Measurements from ENCODE around the gene CNP.

DNA sequence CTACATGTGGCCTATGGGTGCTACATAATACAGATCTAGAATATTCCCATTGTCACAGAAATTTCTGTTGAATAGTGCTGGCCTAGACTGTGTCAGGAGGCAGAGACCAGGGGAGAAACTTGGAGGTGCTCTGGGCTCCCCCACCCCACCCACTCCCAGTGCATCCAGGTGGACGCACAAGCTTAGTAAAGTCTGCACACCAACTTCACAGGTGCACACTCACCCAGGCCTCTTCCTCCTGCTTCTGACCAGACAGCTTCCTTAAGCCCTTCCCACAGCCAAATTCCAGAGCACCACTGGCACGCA lies 7.6 kb upstream of the CNP start:
- no peak for TF ChIP-seq CTCF (IDR thresholded peaks at IDR 0.05; ENCODE audit: control extremely low read depth in 1 of 3, insufficient read depth in 1 of 3, low read depth in 1 of 3, low read length in 3 of 3)
- TF ChIP-seq POLR2AphosphoS5 (IDR thresholded peaks at IDR 0.05; ENCODE audit: low read depth, low read length): no peak
- TF ChIP-seq ZNF274 (IDR thresholded peaks at IDR 0.05; ENCODE audit: borderline replicate concordance, extremely low read depth, low read length): no peak
- TF ChIP-seq SP1 (IDR thresholded peaks at IDR 0.05; ENCODE audit: low read depth, low read length): no peak
- no peak for TF ChIP-seq EP300 (IDR thresholded peaks at IDR 0.05; ENCODE audit: borderline replicate concordance in 1 of 2, low read depth in 2 of 2, low read length in 2 of 2)

Data from H1 (cell line).